Neural progenitor cell (in vitro differentiated cells): Measurements from ENCODE around the gene TNIK.

Experiments used
- EZH2phosphoT487 ChIP-seq: fragments of 200-600 bp; sonication (generic); IDR thresholded peaks from 2 replicates; pipeline ENCODE4 v1.6.1; 2017; ENCODE audit warnings: antibody characterized with exemption
- TF ChIP-seq, protein P1 (sequence below): fragments of 200-600 bp; sonication (generic); IDR thresholded peaks from 2 replicates; pipeline ENCODE4 v1.5.1; 2017; ENCODE audit warnings: antibody characterized with exemption, mild to moderate bottlenecking

- TF ChIP-seq EZH2phosphoT487 = no peak
- TF ChIP-seq, protein P1, sequence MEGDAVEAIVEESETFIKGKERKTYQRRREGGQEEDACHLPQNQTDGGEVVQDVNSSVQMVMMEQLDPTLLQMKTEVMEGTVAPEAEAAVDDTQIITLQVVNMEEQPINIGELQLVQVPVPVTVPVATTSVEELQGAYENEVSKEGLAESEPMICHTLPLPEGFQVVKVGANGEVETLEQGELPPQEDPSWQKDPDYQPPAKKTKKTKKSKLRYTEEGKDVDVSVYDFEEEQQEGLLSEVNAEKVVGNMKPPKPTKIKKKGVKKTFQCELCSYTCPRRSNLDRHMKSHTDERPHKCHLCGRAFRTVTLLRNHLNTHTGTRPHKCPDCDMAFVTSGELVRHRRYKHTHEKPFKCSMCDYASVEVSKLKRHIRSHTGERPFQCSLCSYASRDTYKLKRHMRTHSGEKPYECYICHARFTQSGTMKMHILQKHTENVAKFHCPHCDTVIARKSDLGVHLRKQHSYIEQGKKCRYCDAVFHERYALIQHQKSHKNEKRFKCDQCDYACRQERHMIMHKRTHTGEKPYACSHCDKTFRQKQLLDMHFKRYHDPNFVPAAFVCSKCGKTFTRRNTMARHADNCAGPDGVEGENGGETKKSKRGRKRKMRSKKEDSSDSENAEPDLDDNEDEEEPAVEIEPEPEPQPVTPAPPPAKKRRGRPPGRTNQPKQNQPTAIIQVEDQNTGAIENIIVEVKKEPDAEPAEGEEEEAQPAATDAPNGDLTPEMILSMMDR = no peak
These were observed 232.8 kb downstream of the TNIK start for GRCh38 chr3:171227359-171227758.
